Kidney tubule cell (primary cell): ENCODE measurements around the gene SOBP.

Source experiments
- DNase-seq: peaks from one replicate; pipeline ENCODE4 v3.0.0-alpha.2; 2018; ENCODE audit warnings: low spot score

Gene SOBP

DNA sequence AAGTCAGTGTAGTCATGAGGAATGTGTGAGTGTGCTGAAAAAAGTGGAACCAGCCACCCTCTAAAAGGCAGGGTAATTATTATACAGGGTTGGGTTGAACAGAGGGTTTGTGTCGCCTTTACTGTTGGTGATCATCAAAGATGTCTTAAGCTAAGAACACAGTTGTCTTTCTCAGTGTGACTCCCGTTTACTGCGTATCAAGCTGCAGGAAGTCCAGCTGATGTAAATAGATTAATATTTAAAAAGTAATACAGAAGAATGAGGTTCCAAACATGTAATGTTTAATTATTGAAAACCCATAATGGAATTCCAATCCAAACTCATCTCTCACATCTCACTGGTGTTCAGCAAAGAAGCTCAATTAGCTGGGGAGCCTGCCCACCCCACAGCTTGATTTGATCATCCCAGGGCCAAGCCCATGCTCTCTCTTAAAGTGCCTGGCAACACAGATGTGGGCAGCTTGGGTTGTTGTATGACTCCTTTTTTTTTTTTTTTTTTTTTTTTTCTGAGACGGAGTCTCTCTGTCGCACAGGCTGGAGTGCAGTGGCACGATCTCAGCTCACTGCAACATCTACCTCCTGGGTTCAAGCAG, 127.5 kb downstream of the SOBP start:
- peak; percentile 19 for DNase-seq

DNA sequence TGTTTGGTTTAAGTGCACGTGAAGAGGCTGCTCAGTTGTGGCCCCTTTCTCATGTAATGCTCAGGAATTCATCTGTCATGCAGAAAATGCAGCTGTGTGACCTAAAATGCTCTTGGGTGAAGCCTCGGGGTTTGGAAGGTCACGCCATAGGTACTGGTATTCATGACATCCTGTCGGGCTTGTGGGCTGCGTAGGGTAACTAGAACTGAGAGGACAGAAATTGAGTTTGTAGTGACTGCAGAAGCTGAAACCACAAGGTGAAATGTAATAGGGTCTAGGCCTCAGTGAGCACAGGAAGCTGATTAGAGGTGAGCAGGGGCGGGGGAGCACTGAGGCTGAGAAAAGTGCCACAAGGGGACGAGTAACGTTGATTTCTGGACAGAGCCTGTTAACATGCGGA, 128.8 kb downstream of the SOBP start:
- no peak for DNase-seq

GRCh38 chr6:107620732-107621131, 130.8 kb downstream of the SOBP start:
- DNase-seq = peak; percentile 25

DNA sequence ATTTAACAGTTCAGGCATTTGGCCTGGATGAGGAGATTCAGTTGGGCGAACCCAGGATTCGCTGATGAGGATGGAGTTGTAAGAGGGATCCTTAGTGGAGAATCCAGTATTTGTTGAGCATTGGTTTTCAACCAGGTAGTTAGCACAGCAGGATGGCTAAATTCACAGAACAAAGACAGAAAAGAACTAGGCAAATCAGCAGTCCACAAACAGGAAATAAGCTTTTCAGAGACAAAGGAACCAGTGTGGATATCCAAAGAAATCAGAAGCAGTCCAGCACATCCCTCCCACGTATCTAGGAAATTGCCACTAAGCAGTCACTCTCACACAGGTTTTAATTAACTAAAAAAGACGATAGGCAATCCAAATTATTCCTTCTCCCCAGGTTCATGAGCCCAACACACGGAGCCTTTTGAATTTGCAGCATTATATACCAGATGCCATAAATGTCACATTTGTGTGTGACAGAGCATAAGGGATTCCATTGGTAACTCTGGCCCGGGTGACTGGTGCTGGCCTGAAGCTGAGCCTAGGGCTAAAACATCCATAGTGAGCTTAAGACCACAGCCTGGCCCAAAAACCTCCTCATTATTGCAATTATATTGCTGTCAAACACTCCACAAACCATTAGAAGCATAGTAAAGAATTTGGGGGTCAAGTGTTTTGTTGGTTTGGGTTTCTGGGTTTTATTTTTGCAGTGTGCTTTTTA, 131.5 kb downstream of the SOBP start:
- no peak for DNase-seq

- no peak for DNase-seq
These were observed 132.4 kb downstream of the SOBP start for GRCh38 chr6:107622269-107622668.

DNA sequence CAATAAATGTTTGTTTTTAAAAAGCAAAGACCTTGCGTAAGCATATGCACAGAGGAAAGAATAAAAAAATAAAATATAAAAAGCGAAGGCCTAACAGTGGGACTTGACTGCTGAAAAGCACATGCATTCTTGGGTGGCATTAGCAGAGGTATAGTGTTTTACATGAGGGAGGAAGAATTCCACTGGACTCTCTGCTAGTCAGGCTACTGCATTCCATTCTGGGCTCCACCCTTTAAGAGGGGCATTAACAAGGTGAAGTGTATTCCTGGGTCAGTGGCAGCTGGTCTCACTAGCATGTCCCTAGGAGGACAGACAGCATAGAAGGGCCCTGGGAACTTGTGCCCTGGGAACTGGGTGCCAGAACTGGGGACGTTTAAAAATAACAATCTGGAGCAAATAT, 134.1 kb downstream of the SOBP start:
- DNase-seq = peak; percentile 11

DNA sequence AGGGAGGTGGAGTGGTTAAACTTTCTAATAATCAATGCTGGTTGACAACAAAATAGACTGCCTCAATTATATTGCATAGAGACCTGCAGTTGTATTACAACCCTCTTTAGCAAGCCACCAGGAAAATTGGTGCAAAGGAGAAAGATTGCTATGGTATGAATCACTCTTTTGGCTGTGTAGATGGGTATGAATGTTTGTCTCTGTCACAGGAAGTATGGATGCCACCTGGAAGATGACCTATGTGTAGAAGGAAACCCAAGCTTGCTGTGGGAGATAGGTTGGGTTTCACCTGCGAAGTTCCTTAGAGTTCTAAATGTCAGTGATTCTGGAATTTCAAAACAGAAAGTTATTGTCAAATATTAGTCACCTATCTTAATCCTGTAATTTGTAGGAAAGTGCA, 134.6 kb downstream of the SOBP start:
- DNase-seq = peak; percentile 78

DNA sequence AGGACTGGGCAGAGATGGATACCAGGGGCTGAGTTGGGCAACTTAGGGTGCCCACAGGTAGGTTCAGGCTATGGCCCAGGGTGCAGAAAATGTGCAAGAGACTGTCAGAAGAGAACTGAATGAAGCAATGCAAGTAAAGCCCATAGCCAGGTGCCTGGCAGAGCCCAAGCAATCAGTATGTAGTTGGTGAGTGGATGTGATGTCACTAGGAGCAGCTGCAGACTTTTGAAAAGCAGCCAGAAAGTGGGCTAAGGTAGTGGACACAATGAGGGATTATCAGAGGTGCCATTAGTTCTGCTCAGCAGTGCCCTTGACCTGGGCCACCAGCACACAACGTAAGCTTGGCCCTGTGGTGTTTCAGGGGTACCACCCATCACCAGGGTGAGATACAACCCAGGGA, 135.3 kb downstream of the SOBP start:
- no peak for DNase-seq

GRCh38 chr6:107626645-107627044, 136.7 kb downstream of the SOBP start:
- DNase-seq = no peak

DNA sequence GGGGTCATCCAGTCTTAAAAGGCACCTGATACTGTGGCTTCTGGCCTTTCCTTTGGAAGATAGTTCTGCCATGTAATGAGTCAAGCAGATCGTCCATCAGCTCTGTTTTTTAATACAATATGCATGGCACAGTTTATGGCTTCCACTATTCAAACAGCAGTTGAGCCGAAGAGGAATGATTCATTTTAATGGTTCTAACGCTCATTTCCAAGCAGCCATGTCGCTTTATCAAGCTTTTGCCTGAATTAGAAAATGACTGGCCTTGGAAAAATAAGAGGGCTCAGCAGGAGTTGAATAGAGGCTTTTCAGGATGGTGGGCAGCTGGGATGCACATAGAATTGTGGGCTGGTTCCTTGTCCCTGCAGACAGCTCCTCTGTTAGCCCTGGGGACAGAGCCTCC, 138.1 kb downstream of the SOBP start:
- DNase-seq = no peak

GRCh38 chr6:107628878-107629277, 139.0 kb downstream of the SOBP start:
- no peak for DNase-seq

DNA sequence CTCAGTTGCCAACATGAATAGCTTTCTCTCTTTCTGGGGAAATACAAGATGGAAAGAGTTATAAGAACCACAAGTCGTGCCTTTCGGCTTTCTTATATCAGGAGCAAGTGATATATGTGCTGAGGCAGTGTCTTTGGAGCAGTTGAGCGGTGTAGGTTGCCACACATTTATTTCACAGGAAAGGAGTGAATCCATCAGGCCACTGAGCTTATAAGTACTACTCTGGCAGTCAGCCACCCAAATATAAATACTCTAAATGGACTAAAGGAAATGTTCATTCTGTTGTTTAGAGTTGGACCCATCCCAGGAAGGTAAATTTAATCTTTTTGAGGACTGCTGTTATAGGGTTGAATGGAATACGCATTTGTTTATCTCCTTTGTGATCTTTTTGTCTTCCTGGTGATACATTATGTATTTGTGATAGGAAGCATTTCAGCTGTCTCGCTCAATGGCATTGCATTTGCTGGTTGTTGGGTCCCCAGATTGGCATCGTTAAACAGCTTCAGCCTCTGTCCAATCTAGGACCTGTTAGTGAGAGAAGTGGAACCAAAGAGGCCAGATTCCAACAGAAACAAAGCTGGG, 139.7 kb downstream of the SOBP start:
- no peak for DNase-seq

DNA sequence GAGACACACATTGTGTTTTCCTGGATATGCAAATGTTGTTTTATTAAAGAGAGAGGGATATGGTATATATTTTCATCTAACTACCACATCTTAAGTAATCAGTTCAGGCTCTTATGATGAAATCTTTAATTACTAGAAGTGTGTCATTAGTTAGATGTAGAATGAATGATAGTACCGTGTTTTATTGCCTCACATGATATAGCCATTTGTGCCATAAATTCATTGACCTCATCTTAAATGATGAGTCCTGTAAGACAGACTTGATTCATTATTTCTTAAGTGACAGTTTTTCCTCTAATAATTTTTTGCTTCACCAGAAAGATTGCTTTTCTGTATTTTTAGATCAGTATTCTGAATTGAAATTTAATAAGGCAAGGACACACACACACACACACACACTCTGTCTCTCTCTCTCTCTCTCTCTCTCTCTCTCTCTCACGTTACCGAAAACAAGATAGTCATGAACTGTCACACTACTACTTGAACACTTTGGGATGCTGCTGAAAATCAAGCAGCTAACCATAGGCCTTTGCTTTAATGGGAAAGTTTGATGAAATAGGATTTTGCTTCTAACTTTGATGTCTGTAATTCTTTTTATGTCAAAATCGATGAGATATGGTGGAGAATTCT, 140.5 kb downstream of the SOBP start:
- DNase-seq = no peak

- DNase-seq = no peak
These were observed 142.6 kb downstream of the SOBP start for GRCh38 chr6:107632381-107633136.

DNA sequence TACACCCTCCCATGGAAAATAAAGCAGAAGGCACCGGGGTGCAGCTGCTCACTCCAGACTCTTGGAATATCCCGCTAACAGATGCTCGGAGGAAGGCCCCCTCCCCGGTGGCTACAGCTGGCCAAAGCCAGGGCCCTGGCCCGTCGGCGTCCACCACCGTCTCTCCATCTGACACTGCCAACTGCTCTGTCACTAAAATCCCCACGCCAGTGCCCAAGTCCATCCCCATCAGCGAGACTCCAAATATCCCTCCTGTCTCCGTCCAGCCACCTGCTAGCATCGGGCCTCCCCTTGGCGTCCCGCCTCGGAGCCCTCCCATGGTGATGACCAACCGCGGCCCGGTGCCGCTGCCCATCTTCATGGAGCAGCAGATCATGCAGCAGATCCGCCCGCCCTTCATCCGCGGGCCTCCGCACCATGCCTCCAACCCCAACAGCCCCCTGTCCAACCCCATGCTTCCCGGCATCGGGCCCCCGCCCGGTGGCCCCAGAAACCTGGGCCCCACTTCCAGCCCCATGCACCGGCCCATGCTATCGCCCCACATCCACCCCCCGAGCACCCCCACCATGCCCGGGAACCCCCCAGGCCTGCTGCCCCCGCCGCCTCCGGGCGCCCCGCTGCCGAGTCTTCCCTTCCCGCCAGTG, 143.9 kb downstream of the SOBP start:
- no peak for DNase-seq

DNA sequence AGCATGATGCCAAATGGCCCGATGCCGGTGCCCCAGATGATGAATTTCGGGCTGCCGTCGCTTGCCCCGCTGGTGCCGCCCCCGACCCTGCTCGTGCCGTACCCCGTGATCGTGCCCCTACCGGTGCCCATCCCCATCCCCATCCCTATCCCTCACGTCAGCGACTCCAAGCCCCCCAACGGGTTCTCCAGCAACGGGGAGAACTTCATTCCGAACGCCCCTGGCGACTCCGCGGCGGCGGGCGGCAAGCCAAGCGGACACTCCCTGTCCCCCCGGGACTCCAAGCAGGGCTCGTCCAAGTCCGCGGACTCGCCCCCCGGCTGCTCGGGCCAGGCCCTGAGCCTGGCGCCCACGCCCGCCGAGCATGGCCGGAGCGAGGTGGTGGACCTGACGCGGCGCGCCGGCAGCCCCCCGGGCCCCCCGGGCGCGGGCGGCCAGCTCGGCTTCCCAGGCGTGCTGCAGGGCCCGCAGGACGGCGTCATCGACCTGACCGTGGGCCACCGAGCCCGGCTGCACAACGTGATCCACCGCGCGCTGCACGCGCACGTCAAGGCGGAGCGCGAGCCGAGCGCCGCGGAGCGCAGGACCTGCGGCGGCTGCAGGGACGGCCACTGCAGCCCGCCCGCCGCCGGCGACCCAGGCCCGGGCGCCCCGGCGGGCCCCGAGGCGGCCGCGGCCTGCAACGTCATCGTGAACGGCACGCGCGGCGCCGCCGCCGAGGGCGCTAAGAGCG, 144.6 kb downstream of the SOBP start:
- no peak for DNase-seq

DNA sequence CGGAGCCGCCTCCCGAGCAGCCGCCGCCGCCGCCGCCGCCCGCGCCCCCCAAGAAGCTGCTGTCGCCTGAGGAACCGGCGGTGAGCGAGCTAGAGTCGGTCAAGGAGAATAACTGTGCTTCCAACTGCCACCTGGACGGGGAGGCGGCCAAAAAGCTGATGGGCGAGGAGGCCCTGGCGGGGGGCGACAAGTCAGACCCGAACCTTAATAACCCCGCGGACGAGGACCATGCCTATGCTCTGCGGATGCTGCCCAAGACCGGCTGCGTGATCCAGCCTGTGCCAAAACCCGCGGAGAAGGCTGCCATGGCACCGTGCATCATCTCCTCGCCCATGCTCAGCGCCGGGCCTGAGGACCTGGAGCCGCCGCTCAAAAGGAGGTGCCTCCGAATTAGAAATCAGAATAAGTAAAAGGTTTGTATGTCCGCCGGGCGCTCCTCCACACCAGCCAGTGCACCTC, 145.2 kb downstream of the SOBP start:
- DNase-seq = no peak

GRCh38 chr6:107636486-107636885, 146.6 kb downstream of the SOBP start:
- no peak for DNase-seq

GRCh38 chr6:107637316-107638315, 147.7 kb downstream of the SOBP start:
- DNase-seq = no peak

- no peak for DNase-seq
These were observed 148.6 kb downstream of the SOBP start for GRCh38 chr6:107638493-107638892.
